ENCODE measurements around the gene ATOSA. TPM values are rescaled to one million over a fixed set of nuclear protein-coding genes. Genes with fewer than 3 reads are reported as not detected.
A peak's percentile ranks its signal among the peaks of the same experiment; 100 is the strongest.

The ATOSA gene
- total RNA-seq, 1 donor from 2014 or later, result 26.8 TPM

- H3F3A ChIP-seq (ENCODE audit: low read depth), result peaks cover 16% of the 10 kb centered on the region
- H3K9me3 ChIP-seq (ENCODE audit: low read depth), result no peaks in the 10 kb centered on the region
- H3K79me2 ChIP-seq (ENCODE audit: low read depth), result no peaks in the 10 kb centered on the region
- H4K20me1 ChIP-seq (ENCODE audit: low read depth), result no peaks in the 10 kb centered on the region
- H3K4me1 ChIP-seq, result peaks cover 34% of the 10 kb centered on the region
- peak overlapping the region; percentile 64 for H3K27ac ChIP-seq
- DNase-seq (ENCODE audit: low spot score), result no peak
- no peaks in the 10 kb centered on the region for H3K27me3 ChIP-seq
- Mint-ChIP-seq H3K4me1 (peaks cover 31% of the 10 kb centered on the region), H3K9me3 (no peaks in the 10 kb centered on the region), H3K36me3 (no peaks in the 10 kb centered on the region), H3K27ac (peak overlapping the region; percentile 47), H3K4me3 (peak overlapping the region; percentile 72), H3K27me3 (ENCODE audit: insufficient read depth, low read depth) (no peaks in the 10 kb centered on the region)
- H3K4me3 ChIP-seq, result peak overlapping the region; percentile 36
- no peaks in the 10 kb centered on the region for H3K36me3 ChIP-seq
- H3K9ac ChIP-seq, result no peak overlapping the region
- peak overlapping the region; percentile 69 for H3K4me2 ChIP-seq
- TF ChIP-seq EZH2phosphoT487 (IDR thresholded peaks at IDR 0.05) (no peak), EZH2 (IDR thresholded peaks at IDR 0.05) (no peak), CTCF (IDR thresholded peaks at IDR 0.05) (no peak)
- no peak overlapping the region for H2AFZ ChIP-seq (replicated peaks)
Measured at GRCh38 chr15:52651114-52651513, 28.1 kb downstream of the ATOSA start.

DNA sequence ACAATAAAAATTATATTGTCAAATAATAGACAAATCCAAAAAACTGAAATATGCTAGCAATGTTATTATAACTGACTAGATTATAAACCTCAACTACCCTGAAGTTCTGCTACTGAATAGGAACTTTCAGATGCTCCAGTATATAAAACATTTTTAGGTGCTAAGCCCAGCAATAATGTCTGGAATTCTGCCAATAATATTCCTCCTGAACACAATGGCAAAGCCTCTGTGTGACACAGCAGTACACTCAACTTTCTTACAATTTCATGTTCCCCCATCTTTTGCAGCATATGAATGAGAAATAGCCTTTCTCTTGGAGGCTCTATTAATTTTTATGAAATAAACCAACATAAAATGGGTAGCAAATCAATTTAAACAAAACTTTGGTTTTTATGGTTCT lies 29.5 kb downstream of the ATOSA start:
- H3K4me2 ChIP-seq, result peak overlapping the region; percentile 69
- no peaks in the 10 kb centered on the region for H3K36me3 Mint-ChIP-seq
- TF ChIP-seq EZH2phosphoT487 (IDR thresholded peaks at IDR 0.05) (no peak), EZH2 (IDR thresholded peaks at IDR 0.05) (no peak)

GRCh38 chr15:52645916-52646315 lies 33.3 kb downstream of the ATOSA start:
- Histone ChIP-seq H3K9me3 (ENCODE audit: low read depth) (no peaks in the 10 kb centered on the region), H3K4me3 (no peak overlapping the region), H3K9ac (no peak overlapping the region), H3K4me2 (no peak overlapping the region), H4K20me1 (ENCODE audit: low read depth) (no peaks in the 10 kb centered on the region), H3K36me3 (no peaks in the 10 kb centered on the region), H3K79me2 (ENCODE audit: low read depth) (no peaks in the 10 kb centered on the region), H3F3A (ENCODE audit: low read depth) (no peaks in the 10 kb centered on the region), H3K27ac (no peak overlapping the region), H2AFZ (replicated peaks) (no peak overlapping the region), H3K27me3 (no peaks in the 10 kb centered on the region), H3K4me1 (peaks cover 9% of the 10 kb centered on the region)
- TF ChIP-seq EZH2 (IDR thresholded peaks at IDR 0.05) (no peak), CTCF (IDR thresholded peaks at IDR 0.05) (no peak), EZH2phosphoT487 (IDR thresholded peaks at IDR 0.05) (no peak)
- no peak for DNase-seq (ENCODE audit: low spot score)
- Mint-ChIP-seq H3K9me3 (no peaks in the 10 kb centered on the region), H3K27ac (no peak overlapping the region), H3K4me1 (peaks cover 13% of the 10 kb centered on the region), H3K36me3 (no peaks in the 10 kb centered on the region), H3K4me3 (no peak overlapping the region), H3K27me3 (ENCODE audit: insufficient read depth, low read depth) (no peaks in the 10 kb centered on the region)

More for the DNA sequence above, 29.5 kb downstream of the ATOSA start:
- Histone ChIP-seq H4K20me1 (ENCODE audit: low read depth) (no peaks in the 10 kb centered on the region), H3K4me1 (peaks cover 34% of the 10 kb centered on the region), H3F3A (ENCODE audit: low read depth) (peaks cover 16% of the 10 kb centered on the region), H3K27me3 (no peaks in the 10 kb centered on the region), H3K79me2 (ENCODE audit: low read depth) (no peaks in the 10 kb centered on the region), H3K27ac (no peak overlapping the region), H3K36me3 (no peaks in the 10 kb centered on the region), H2AFZ (replicated peaks) (no peak overlapping the region), H3K4me3 (no peak overlapping the region), H3K9ac (no peak overlapping the region), H3K9me3 (ENCODE audit: low read depth) (no peaks in the 10 kb centered on the region)
- no peak for DNase-seq (ENCODE audit: low spot score)
- Mint-ChIP-seq H3K27ac (no peak overlapping the region), H3K27me3 (ENCODE audit: insufficient read depth, low read depth) (no peaks in the 10 kb centered on the region), H3K9me3 (no peaks in the 10 kb centered on the region), H3K4me1 (peaks cover 31% of the 10 kb centered on the region), H3K4me3 (no peak overlapping the region)

GRCh38 chr15:52642386-52643361 lies 36.5 kb downstream of the ATOSA start:
- Histone ChIP-seq H2AFZ (replicated peaks) (no peak overlapping the region), H3K4me1 (no peaks in the 10 kb centered on the region), H3K27me3 (no peaks in the 10 kb centered on the region), H3K79me2 (ENCODE audit: low read depth) (no peaks in the 10 kb centered on the region), H3K27ac (no peak overlapping the region), H3K9ac (no peak overlapping the region), H3K36me3 (no peaks in the 10 kb centered on the region), H3K9me3 (ENCODE audit: low read depth) (no peaks in the 10 kb centered on the region), H3F3A (ENCODE audit: low read depth) (no peaks in the 10 kb centered on the region), H3K4me3 (no peak overlapping the region), H3K4me2 (no peak overlapping the region), H4K20me1 (ENCODE audit: low read depth) (no peaks in the 10 kb centered on the region)
- Mint-ChIP-seq H3K27ac (no peak overlapping the region), H3K4me3 (no peak overlapping the region), H3K36me3 (no peaks in the 10 kb centered on the region), H3K9me3 (no peaks in the 10 kb centered on the region), H3K27me3 (ENCODE audit: insufficient read depth, low read depth) (no peaks in the 10 kb centered on the region), H3K4me1 (peaks cover 2% of the 10 kb centered on the region)
- no peak for DNase-seq (ENCODE audit: low spot score)
- TF ChIP-seq EZH2phosphoT487 (IDR thresholded peaks at IDR 0.05) (no peak), EZH2 (IDR thresholded peaks at IDR 0.05) (no peak), CTCF (IDR thresholded peaks at IDR 0.05) (no peak)
